ENCODE data around the gene FSD1L. TPM values are rescaled to one million over a fixed set of nuclear protein-coding genes. Genes with fewer than 3 reads are reported as not detected.

Gene FSD1L
- total RNA-seq, 1 donor from 2014 or later = 5.6 TPM

DNA sequence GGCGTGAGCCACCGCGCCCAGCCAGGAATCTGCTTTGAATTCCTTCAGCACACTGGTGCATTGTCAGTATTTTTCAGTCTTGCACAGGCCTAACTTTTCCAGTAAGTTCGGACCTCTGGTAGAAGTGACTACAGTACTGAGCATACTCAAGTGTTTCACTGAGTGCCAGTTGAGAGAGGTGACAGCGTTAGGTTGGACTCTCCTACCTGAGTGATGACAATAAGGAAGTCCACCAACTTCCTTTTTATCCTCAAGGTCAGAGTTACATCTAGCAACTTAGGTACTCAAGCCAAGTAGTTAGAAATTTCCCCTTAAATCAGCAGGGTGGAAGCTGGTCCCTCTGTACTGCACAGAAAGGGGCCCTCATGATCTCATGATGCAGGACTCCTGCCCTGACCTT, 26.0 kb upstream of the FSD1L start:
- DNase-seq (ENCODE audit: low spot score) = no peak
- TF ChIP-seq, protein P1, sequence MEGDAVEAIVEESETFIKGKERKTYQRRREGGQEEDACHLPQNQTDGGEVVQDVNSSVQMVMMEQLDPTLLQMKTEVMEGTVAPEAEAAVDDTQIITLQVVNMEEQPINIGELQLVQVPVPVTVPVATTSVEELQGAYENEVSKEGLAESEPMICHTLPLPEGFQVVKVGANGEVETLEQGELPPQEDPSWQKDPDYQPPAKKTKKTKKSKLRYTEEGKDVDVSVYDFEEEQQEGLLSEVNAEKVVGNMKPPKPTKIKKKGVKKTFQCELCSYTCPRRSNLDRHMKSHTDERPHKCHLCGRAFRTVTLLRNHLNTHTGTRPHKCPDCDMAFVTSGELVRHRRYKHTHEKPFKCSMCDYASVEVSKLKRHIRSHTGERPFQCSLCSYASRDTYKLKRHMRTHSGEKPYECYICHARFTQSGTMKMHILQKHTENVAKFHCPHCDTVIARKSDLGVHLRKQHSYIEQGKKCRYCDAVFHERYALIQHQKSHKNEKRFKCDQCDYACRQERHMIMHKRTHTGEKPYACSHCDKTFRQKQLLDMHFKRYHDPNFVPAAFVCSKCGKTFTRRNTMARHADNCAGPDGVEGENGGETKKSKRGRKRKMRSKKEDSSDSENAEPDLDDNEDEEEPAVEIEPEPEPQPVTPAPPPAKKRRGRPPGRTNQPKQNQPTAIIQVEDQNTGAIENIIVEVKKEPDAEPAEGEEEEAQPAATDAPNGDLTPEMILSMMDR (IDR thresholded peaks at IDR 0.05; ENCODE audit: unreplicated experiment) = no peak
- Mint-ChIP-seq H3K9me3 (ENCODE audit: unreplicated experiment) (no peaks in the 10 kb centered on the region), H3K4me3 (ENCODE audit: unreplicated experiment) (no peak overlapping the region), H3K27me3 (ENCODE audit: unreplicated experiment) (no peaks in the 10 kb centered on the region), H3K27ac (ENCODE audit: unreplicated experiment) (no peak overlapping the region), H3K36me3 (ENCODE audit: low read depth, unreplicated experiment) (no peaks in the 10 kb centered on the region), H3K4me1 (ENCODE audit: unreplicated experiment) (no peaks in the 10 kb centered on the region)

DNA sequence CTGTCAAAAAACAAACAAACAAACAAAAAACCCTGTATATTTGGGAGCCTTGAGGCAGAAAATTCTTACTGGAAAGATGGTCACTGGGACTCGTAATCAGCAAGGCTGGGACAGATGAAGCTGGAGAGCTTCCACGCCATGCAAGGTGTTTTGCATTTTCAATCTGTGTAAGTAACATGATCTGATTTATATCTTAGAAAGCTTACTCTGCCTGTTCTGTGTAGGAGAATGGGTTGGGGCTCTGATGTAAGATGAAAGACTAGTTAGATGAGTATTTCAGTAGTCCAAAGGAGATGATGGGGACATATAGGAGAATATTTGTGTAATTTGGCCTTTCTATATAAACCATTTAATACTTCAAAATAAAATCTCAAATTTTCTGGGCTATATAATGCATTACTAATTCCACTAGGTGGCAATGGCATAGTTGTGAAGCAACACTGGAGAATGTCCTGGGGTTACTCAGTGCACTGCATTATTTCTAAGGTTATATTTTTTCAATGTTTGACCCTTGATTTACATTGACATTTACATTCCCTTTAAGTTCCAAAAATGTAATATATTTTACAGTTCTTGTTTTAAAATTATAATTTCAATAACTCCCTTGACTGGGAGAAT, 21.9 kb upstream of the FSD1L start:
- no peak overlapping the region for H3K27ac Mint-ChIP-seq (ENCODE audit: unreplicated experiment)
- no peak overlapping the region for H3K4me3 Mint-ChIP-seq (ENCODE audit: unreplicated experiment)
- no peaks in the 10 kb centered on the region for H3K9me3 Mint-ChIP-seq (ENCODE audit: unreplicated experiment)
- no peak for DNase-seq (ENCODE audit: low spot score)
- TF ChIP-seq, protein P1 (IDR thresholded peaks at IDR 0.05; ENCODE audit: unreplicated experiment) = peak; percentile 51
- H3K36me3 Mint-ChIP-seq (ENCODE audit: low read depth, unreplicated experiment) = no peaks in the 10 kb centered on the region
- no peaks in the 10 kb centered on the region for H3K4me1 Mint-ChIP-seq (ENCODE audit: unreplicated experiment)
- H3K27me3 Mint-ChIP-seq (ENCODE audit: unreplicated experiment) = no peaks in the 10 kb centered on the region

DNA sequence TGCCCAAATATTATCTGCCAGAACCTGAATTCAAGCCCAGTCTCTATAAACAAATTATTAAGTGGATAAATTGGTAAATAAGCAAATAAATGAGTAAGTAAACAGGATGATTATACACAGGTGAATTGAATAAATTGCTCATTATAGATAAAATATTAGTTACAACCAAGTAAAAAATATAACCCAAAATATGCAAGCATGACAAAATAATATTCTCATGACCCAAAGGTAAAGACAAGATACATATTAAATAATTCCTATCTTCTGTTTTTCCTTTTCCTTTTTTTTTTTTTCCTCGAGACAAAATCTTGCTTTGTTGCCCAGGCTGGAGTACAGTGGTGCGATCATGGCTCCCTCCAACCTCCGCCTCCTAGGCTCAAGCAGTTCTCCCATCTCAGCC, 21.2 kb upstream of the FSD1L start:
- TF ChIP-seq, protein P1 (IDR thresholded peaks at IDR 0.05; ENCODE audit: unreplicated experiment) = no peak
- Mint-ChIP-seq H3K27ac (ENCODE audit: unreplicated experiment) (no peak overlapping the region), H3K27me3 (ENCODE audit: unreplicated experiment) (no peaks in the 10 kb centered on the region), H3K4me1 (ENCODE audit: unreplicated experiment) (no peaks in the 10 kb centered on the region), H3K4me3 (ENCODE audit: unreplicated experiment) (no peak overlapping the region), H3K9me3 (ENCODE audit: unreplicated experiment) (no peaks in the 10 kb centered on the region), H3K36me3 (ENCODE audit: low read depth, unreplicated experiment) (no peaks in the 10 kb centered on the region)
- no peak for DNase-seq (ENCODE audit: low spot score)

DNA sequence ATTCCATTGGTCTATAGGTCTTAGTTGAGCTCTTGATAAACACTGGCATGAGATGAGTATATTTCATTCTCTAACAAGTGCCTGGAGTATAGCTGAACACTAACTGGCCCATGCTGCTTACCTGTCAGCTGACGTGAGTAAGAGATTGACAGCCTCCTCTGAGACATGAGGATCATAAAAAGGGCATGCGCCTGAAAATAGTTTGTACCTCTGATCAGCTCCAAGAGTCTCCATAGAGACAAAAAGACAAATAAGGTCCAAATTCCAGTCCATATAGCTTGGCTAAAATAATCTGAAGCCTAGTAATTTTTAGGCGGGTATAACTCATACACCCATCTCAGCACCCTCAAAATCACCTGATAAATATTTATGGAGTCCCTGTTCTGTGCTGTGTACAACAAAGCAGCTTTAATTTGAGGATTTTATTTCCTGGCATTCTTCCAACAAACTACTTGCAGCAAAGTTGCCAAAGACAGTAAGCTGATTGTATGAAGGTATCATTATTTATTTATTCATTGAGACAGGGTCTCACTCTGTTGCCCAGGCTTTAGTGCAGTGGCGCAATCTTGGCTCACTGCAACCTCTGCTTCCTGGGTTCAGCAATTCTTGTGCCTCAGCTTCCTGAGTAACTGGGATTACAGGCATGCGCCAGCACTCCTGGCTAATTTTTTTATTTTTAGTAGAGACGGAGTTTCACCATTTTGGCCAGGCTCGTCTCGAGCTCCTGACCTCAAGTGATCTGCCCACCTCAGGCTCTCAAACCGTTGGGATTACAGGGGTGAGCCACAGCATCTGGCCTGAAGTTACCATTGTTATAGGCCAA, 16.2 kb upstream of the FSD1L start:
- Mint-ChIP-seq H3K36me3 (ENCODE audit: low read depth, unreplicated experiment) (no peaks in the 10 kb centered on the region), H3K9me3 (ENCODE audit: unreplicated experiment) (no peaks in the 10 kb centered on the region), H3K4me1 (ENCODE audit: unreplicated experiment) (peaks cover 6% of the 10 kb centered on the region), H3K4me3 (ENCODE audit: unreplicated experiment) (no peak overlapping the region), H3K27me3 (ENCODE audit: unreplicated experiment) (no peaks in the 10 kb centered on the region), H3K27ac (ENCODE audit: unreplicated experiment) (no peak overlapping the region)
- TF ChIP-seq, protein P1 (IDR thresholded peaks at IDR 0.05; ENCODE audit: unreplicated experiment) = no peak
- DNase-seq (ENCODE audit: low spot score) = no peak

DNA sequence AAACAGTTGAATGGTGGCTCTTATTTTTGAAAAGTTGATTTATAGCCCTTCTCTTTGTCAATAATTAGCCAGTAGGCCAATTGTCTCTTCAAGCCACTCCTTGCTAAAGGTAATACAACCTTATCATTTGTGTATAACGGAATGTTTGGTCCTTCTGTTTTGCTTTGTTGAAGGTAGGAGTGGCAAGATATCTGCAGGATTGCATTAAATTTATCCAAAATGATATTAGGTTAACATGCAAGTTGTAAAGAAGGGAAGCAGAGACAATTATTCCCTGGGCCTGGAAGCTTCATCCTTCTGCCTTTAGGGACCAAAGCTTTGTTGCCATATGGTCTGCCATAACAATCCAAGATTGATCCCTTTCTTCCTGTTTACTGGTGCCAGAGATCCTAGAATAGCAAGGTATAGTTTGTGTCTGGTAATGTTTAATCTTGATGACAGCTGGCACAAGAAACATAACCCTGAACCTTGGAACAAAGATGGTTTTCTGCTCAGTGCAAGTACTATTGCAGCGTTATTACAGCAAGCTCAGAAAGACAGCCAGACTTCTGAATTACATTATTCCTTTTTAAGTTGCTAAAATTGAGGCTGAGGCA, 15.5 kb upstream of the FSD1L start:
- Mint-ChIP-seq H3K27me3 (ENCODE audit: unreplicated experiment) (no peaks in the 10 kb centered on the region), H3K36me3 (ENCODE audit: low read depth, unreplicated experiment) (no peaks in the 10 kb centered on the region), H3K4me1 (ENCODE audit: unreplicated experiment) (peaks cover 6% of the 10 kb centered on the region), H3K9me3 (ENCODE audit: unreplicated experiment) (no peaks in the 10 kb centered on the region), H3K27ac (ENCODE audit: unreplicated experiment) (no peak overlapping the region), H3K4me3 (ENCODE audit: unreplicated experiment) (no peak overlapping the region)
- DNase-seq (ENCODE audit: low spot score) = no peak
- TF ChIP-seq, protein P1 (IDR thresholded peaks at IDR 0.05; ENCODE audit: unreplicated experiment) = no peak

Data from endothelial cell (in vitro differentiated cells).